HepG2 (cell line): ENCODE results near the gene SLC12A3. TPM values are rescaled to one million over a fixed set of nuclear protein-coding genes. Genes with fewer than 3 reads are reported as not detected.

Source experiments
- ATAC-seq: fragments of 200-7000 bp; cut with Tn5 transposase; 3 replicates; pipeline ENCODE4 v1.9.1; 2020; ENCODE audit warnings: mild to moderate bottlenecking, moderate library complexity
- BruUV-seq: library from RNA; stranded (reverse); fragments of 400-500 nt; replicated peaks from 2 replicates; lab custom pipeline; 2021; lab: Mats Ljungman, UMichigan
- CTCF ChIA-PET: fragments of 300-600 bp; formaldehyde crosslinking; extraction: SDS; loops from one replicate; lab custom pipeline; 2021; ENCODE audit warnings: low total read pairs, inconsistent platforms, low intra/inter-chr PET ratio; lab: Yijun Ruan, JAX
- POLR2A ChIA-PET: fragments of 350-600 bp; sonication (Branson Sonifier 250); formaldehyde crosslinking; loops from one replicate; lab custom pipeline; 2020; ENCODE audit warnings: antibody characterized with exemption, inconsistent platforms; lab: Yijun Ruan, JAX
- DNase-seq: peaks from one replicate; pipeline ENCODE4 v3.0.0-alpha.2; 2015; ENCODE audit warnings: low spot score
- FAIRE-seq: peaks from 3 replicates; lab custom pipeline; 2011; peaks lifted over from hg19 to GRCh38; lab: Jason Lieb, UNC
- H2AFZ ChIP-seq: one replicate; pipeline ENCODE4 v1.6.1; 2011; ENCODE audit warnings: low read length, inconsistent platforms
- H3K27ac ChIP-seq: fragments of 300-600 bp; 3 replicates; pipeline ENCODE4 v1.8.0; 2011; ENCODE audit warnings: mixed run types, mild to moderate bottlenecking, mixed read lengths, low read length, inconsistent platforms; ENCODE audit not compliant: insufficient read depth; ENCODE audit errors: extremely low read length
- H3K27me3 ChIP-seq, 2 experiments: fragments of 200-600 bp in 1 of 2; 2 replicates in 1 of 2; 3 replicates in 1 of 2; pipeline versions ENCODE4 v1.6.0 to v1.8.0; 2011; ENCODE audit warnings: low read length in 2 of 2, mild to moderate bottlenecking in 2 of 2, moderate library complexity in 2 of 2, inconsistent platforms in 1 of 2; ENCODE audit not compliant: insufficient read depth in 2 of 2, control insufficient read depth in 1 of 2
- H3K36me3 ChIP-seq, 2 experiments: fragments of 200-600 bp in 1 of 2; replicated peaks in 1 of 2; 2 replicates in 1 of 2; 3 replicates in 1 of 2; pipeline versions ENCODE4 v1.5.1 to v1.8.0; 2011; ENCODE audit warnings: low read length in 2 of 2, inconsistent platforms in 1 of 2; ENCODE audit not compliant: insufficient read depth in 2 of 2, control insufficient read depth in 1 of 2
- H3K4me1 ChIP-seq: 2 replicates; pipeline ENCODE4 v1.5.1; 2012; ENCODE audit warnings: low read length, inconsistent platforms; ENCODE audit not compliant: insufficient read depth
- H3K4me2 ChIP-seq: 2 replicates; pipeline ENCODE4 v1.6.0; 2011; ENCODE audit warnings: low read depth, low read length, inconsistent platforms
- H3K4me3 ChIP-seq, 3 experiments: fragments of 200-600 bp in 1 of 3; sonication (generic), shearing (Covaris generic) in 1 of 3; replicated peaks in 1 of 3; 2 replicates each; pipeline ENCODE4 v1.5.1; 2011 to 2016; ENCODE audit warnings: low read length in 3 of 3, inconsistent platforms in 2 of 3, low read depth in 2 of 3, mild to moderate bottlenecking in 2 of 3, control low read depth in 1 of 3, mixed read lengths in 1 of 3; ENCODE audit not compliant: insufficient read depth in 1 of 3
- H3K79me2 ChIP-seq: one replicate; pipeline ENCODE4 v1.6.1; 2011; ENCODE audit warnings: low read length, inconsistent platforms; ENCODE audit not compliant: insufficient read depth
- H3K9ac ChIP-seq: 2 replicates; pipeline ENCODE4 v1.6.0; 2011; ENCODE audit warnings: mild to moderate bottlenecking, low read depth, low read length, inconsistent platforms; ENCODE audit not compliant: insufficient read depth
- H3K9me3 ChIP-seq: 2 replicates; pipeline ENCODE4 v1.5.1; 2012; ENCODE audit warnings: mild to moderate bottlenecking, low read length
- H4K20me1 ChIP-seq: 2 replicates; pipeline ENCODE4 v1.6.0; 2011; ENCODE audit warnings: inconsistent platforms, mild to moderate bottlenecking, low read length, moderate library complexity; ENCODE audit not compliant: insufficient read depth
- ASH2L ChIP-seq: fragments of 300-600, 200-600 bp; sonication (generic); IDR thresholded peaks from 2 replicates; pipeline ENCODE4 v1.7.0; 2017; ENCODE audit warnings: low read depth, mild to moderate bottlenecking, moderate library complexity, mixed read lengths, low read length; ENCODE audit not compliant: insufficient read length
- BRF2 ChIP-seq: sonication (generic); formaldehyde crosslinking; IDR thresholded peaks from 2 replicates; pipeline ENCODE4 v1.8.1; 2022; ENCODE audit warnings: mild to moderate bottlenecking, missing genetic modification reagents
- DBP ChIP-seq: sonication (generic); formaldehyde crosslinking; IDR thresholded peaks from 2 replicates; pipeline ENCODE4 v1.4.0; 2020; ENCODE audit warnings: missing genetic modification reagents; ENCODE audit errors: not compliant biosample characterization
- GABPB1 ChIP-seq: IDR thresholded peaks from 2 replicates; pipeline ENCODE4 v1.6.1; 2016; ENCODE audit warnings: mild to moderate bottlenecking, missing genetic modification reagents, moderate library complexity, missing compliant biosample characterization
- PHF21A ChIP-seq: sonication (generic); formaldehyde crosslinking; IDR thresholded peaks from 2 replicates; pipeline ENCODE4 v1.5.0; 2020; ENCODE audit warnings: mild to moderate bottlenecking, missing genetic modification reagents
- PLRG1 ChIP-seq: fragments of 450-650 bp; conservative IDR thresholded peaks from 2 replicates; pipeline ENCODE4 v1.6.1; 2016
- SALL1 ChIP-seq: sonication (generic); formaldehyde crosslinking; IDR thresholded peaks from 2 replicates; pipeline ENCODE4 v1.8.0; 2022; ENCODE audit warnings: mild to moderate bottlenecking, missing genetic modification reagents
- SP1 ChIP-seq, 2 experiments: fragments of 450-650 bp in 1 of 2; sonication (generic) in 1 of 2; formaldehyde crosslinking in 1 of 2; IDR thresholded peaks; 2 replicates each; pipeline versions ENCODE4 v1.4.0 to v1.6.1; 2016 to 2020; ENCODE audit warnings: missing genetic modification reagents in 1 of 2
- TARDBP ChIP-seq: sonication (generic); formaldehyde crosslinking; IDR thresholded peaks from 2 replicates; pipeline ENCODE4 v1.8.0; 2022; ENCODE audit warnings: mild to moderate bottlenecking, missing genetic modification reagents
- ZFP36L1 ChIP-seq: sonication (generic); formaldehyde crosslinking; IDR thresholded peaks from 2 replicates; pipeline ENCODE4 v1.8.0; 2022; ENCODE audit warnings: mild to moderate bottlenecking, missing genetic modification reagents, moderate library complexity
- ZNF292 ChIP-seq: sonication (generic); formaldehyde crosslinking; IDR thresholded peaks from 2 replicates; pipeline ENCODE4 v1.8.1; 2022; ENCODE audit warnings: mild to moderate bottlenecking, low read depth, missing genetic modification reagents, borderline replicate concordance
- ZNF331 ChIP-seq: sonication (generic); formaldehyde crosslinking; IDR thresholded peaks from 2 replicates; pipeline ENCODE4 v1.4.0; 2020; ENCODE audit warnings: missing genetic modification reagents
- ZNF333 ChIP-seq: sonication (generic); formaldehyde crosslinking; IDR thresholded peaks from 2 replicates; pipeline ENCODE4 v1.4.0; 2020; ENCODE audit warnings: mild to moderate bottlenecking, missing genetic modification reagents, borderline replicate concordance
- ZNF550 ChIP-seq: sonication (generic); formaldehyde crosslinking; IDR thresholded peaks from 2 replicates; pipeline ENCODE4 v1.4.0; 2020; ENCODE audit warnings: mild to moderate bottlenecking, missing genetic modification reagents, borderline replicate concordance
- ZNF563 ChIP-seq: sonication (generic); formaldehyde crosslinking; IDR thresholded peaks from 2 replicates; pipeline ENCODE4 v1.8.0; 2022; ENCODE audit warnings: mild to moderate bottlenecking, moderate library complexity, missing genetic modification reagents
- WGBS: methylation state at CpG from one replicate; pipeline ENCODE4 v1.1.6; 2017; ENCODE audit warnings: low lambda C conversion rate; 5-methylcytosine and 5-hydroxymethylcytosine counted together
- in situ Hi-C: cut with HindIII; loops from 2 replicates; pipeline ENCODE4 v1.10.0; 2017; ENCODE audit warnings: low pct_unique_long_range_greater_than_20kb; ENCODE audit not compliant: extremely low pct_ligation_motif_present
- intact Hi-C: fragments of 100-400 bp; cut with micrococcal nuclease; formaldehyde crosslinking; loops from one replicate; pipeline ENCODE4 v1.10.0; 2022; ENCODE audit not compliant: unreplicated experiment
- polyA plus RNA-seq, 8 experiments: library from polyadenylated mRNA; depleted of rRNA in 3 of 8; stranded (reverse) in 7 of 8; unstranded in 1 of 8; fragments of >200 nt; fragmentation: Illumina TruSeq in 4 of 8; extraction: Trizol in 4 of 8; gene quantifications; 2 replicates each; pipeline versions ENCODE4 v1.2.1 to v1.2.3, GENCODE V29; 2011 to 2016; ENCODE audit warnings: low read depth in 4 of 8, missing spikeins in 1 of 8, mixed read lengths in 1 of 8; ENCODE audit not compliant: insufficient read depth in 1 of 8
- total RNA-seq, 5 experiments: library from RNA; depleted of rRNA; stranded (reverse); fragments of >200 nt; fragmentation: Illumina TruSeq; extraction: Trizol; gene quantifications; 2 replicates each; pipeline ENCODE4 v1.2.3, GENCODE V29; 2016; ENCODE audit warnings: low read depth in 1 of 5

SLC12A3 gene
- total and polyA plus RNA-seq, 2 of the 13 experiments (the other 11 are each of a cell fraction or from before 2014, with no cell fraction given), result 6.2 TPM; not detected in 1

GRCh38 chr16:56860226-56861020, 4.6 kb upstream of the SLC12A3 start (continued):
- TF ChIP-seq DBP (CRISPR knock-in tag), result peak; percentile 33
- no peak for TF ChIP-seq ZNF333
- TF ChIP-seq SALL1 (CRISPR knock-in tag), result 0 out of 2 replicates have a peak, but pooled peaks have one; percentile 5
- TF ChIP-seq ZNF550 (CRISPR knock-in tag), result peak; percentile 57; the same call in 1 of the 2 replicates

- 0% methylated on average over 3 of the region's 3 CpGs for WGBS
- H3K4me1 ChIP-seq, result peaks cover 81% of the 10 kb centered on the region
- H3K4me2 ChIP-seq, result peak overlapping the region; percentile 97
- intact Hi-C loops, result loop anchor here (5.0 to 10.0 kb wide), 2 partner anchors 189 to 256 kb away; partner anchors contain the start of gene MT2A
- H4K20me1 ChIP-seq, result no peaks in the 10 kb centered on the region
- no TSS peak for BruUV-seq
- H3K9ac ChIP-seq, result peak overlapping the region; percentile 46; the same call in 1 of the 2 replicates
- peak; percentile 48 for ATAC-seq
- CTCF ChIA-PET, result no interaction called here
- peak overlapping the region; percentile 34 for H3K27ac ChIP-seq
- no peaks in the 10 kb centered on the region for H3K36me3 ChIP-seq
- DNase-seq, result peak; percentile 24
- H3K4me3 ChIP-seq, result peak overlapping the region; percentile 33 to 62 (median 44)
- H3K27me3 ChIP-seq, result no peaks in the 10 kb centered on the region
- FAIRE-seq, result peak; percentile 37
- no peak overlapping the region for H2AFZ ChIP-seq
- POLR2A ChIA-PET, result interaction anchor here (0.7 to 4.3 kb wide), 4 partner anchors 11 to 72 kb away, joined by 3 to 28 read pairs (median 3); no protein-coding TSS in a partner anchor
- in situ Hi-C loops, result no loop called here
- H3K79me2 ChIP-seq, result no peaks in the 10 kb centered on the region
- H3K9me3 ChIP-seq, result no peaks in the 10 kb centered on the region
- TF ChIP-seq ZNF331 (CRISPR knock-in tag), result no peak
- no peak for TF ChIP-seq PLRG1
- no peak for TF ChIP-seq ASH2L
- TF ChIP-seq ZFP36L1 (CRISPR knock-in tag), result no peak
- no peak for TF ChIP-seq BRF2
- TF ChIP-seq SP1 (IDR thresholded peaks at IDR 0.05), result no peak
- TF ChIP-seq SP1 (CRISPR knock-in tag; IDR thresholded peaks at IDR 0.05), result no peak
- TF ChIP-seq TARDBP, result no peak
- TF ChIP-seq ZNF563, result no peak
- TF ChIP-seq GABPB1 (CRISPR knock-in tag), result 0 out of 2 replicates have a peak, but pooled peaks have one; percentile 1
- TF ChIP-seq ZNF292 (CRISPR knock-in tag), result 0 out of 2 replicates have a peak, but pooled peaks have one; percentile 17
- 0 out of 2 replicates have a peak, but pooled peaks have one; percentile 2 for TF ChIP-seq PHF21A (CRISPR knock-in tag)
Observed at GRCh38 chr16:56861092-56861610, 3.9 kb upstream of the SLC12A3 start.
